HG03571 (cell line): ENCODE measurements around the gene MEIS1.

Experiments used
- ATAC-seq: cut with Tn5 transposase; IDR thresholded peaks from one replicate; pipeline ENCODE4 v1.9.1; 2021; ENCODE audit not compliant: unreplicated experiment

Gene MEIS1

DNA sequence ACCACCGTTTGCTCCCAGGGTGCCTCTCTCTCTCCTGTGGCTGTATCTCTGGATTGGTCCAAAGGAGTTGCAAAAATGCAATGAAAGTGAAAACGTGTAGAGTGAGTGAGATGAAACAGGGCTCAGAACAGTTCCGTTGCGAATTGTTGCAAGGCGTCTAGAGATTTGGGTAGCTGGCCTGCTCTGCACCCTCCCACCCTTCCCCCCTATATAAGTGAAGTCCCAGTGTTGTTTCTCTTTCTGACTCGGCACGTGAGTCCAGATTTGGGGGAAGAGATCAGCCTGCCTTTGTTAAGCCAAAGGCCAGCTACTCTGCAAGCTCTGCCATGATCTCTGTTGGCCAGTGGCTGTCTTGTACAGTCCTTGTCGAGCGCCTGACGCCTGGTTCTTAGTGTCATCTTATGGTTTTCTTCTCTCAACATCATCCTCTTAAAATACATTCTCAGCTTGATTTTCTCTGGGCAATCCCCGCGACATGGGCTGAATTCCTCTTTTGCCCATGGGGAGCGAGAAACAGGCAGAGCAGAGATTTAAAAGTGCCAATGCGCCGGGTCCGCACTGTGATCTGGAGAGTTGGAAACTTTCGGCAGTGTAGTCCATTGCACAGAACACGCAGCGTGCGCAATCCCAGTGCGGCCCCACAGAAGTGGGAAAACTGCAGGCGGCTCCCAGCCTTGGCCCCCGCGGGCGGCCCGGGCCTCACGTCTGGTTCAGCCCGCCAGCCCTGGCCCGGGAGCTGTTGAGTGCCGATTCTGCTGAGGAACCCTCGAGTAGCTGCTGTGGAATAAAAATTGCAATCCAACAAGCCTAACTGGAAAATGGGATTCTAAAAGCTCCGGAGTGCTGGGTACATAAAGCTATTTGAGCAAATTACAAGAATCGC is 9.3 kb downstream of the MEIS1 start:
- ATAC-seq, result no peak

DNA sequence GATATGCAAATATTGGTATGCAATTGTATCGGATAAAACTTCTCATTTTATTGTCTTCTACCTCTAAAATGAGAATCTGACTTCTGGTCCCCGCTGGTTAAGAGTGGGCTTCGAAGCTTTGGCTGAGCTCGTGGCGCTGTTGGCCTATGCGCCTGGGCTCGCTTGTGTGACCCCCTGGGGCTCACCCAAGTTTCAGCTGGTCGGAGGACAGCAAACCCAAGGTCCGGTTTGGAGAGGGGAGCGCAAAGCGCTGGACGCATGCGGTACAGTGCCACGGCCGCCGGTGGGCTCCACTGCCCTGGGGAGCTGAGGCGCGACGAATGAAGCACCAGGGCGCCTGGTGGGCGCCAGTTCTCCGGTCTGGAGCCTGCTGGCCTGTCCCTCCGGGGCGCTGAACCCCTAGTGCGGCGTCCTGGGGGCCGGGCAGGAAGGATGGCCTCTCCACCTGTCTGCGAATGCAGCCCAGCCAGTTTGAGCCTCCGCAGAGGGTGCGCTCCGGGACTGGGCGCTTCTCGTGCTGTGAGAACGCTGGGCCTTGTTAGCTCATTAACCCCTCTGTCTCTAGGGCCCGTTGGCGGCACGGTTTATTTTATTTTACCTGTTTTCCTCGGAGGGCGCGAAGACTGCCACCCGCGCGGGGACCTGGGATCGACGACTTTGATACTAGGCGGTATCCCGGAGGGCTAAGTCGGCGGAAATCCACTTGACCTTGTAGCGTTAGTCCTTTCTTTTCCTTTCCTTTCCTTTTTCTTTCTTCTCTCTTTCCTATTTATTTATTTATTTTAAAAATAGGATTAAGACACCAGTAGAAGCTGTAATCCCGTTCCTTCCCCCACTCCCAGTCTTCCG is 10.4 kb downstream of the MEIS1 start:
- ATAC-seq, result no peak

DNA sequence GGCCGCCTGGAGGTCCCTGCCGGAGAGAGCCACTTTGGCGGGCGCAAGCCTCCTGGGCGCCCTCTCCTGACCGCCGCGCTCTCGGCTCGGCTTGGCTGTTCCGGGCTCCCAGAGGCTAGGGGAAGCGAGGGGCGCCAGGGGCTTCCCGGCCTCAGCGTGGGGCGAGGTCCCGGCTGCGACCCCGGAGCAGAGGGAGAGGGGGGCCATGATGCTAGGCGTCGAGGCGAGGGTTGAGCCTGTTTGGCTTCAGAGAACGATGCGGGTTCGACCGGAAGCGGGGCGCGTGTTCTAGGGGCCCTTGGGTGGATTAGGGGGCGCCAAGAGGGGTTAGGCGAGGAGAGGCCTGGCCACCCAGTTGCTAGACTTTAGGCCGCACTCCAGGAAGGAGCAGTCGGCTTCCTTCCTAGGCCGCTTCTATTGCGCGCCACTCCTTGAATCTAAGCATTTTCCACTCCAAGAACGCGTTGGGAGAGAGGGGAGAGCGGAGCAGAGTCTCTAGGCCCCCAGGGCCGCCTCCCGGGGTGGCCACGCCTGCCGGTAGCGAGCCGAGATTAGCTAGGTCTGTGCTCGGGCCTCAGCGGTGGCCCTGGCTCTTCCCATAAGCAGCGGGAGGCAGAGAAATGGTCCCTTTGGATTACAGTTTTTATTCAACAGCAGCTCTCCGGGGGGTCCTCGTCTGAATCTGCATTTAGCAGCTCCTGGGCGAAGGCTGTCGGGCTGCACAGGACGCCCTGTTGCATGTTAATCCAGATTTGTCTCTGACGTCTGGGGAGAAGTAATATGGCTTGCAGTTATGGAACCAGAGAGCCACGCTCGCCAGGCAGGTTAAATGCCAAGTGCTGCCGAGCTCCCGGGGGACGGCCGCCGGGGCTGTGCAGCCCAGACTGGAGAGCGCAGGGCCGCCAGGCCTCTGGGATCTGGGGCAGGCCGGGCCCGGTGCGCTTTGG is 11.3 kb downstream of the MEIS1 start:
- ATAC-seq, result no peak

GRCh38 chr2:66446941-66447340 is 12.0 kb downstream of the MEIS1 start:
- ATAC-seq, result no peak

DNA sequence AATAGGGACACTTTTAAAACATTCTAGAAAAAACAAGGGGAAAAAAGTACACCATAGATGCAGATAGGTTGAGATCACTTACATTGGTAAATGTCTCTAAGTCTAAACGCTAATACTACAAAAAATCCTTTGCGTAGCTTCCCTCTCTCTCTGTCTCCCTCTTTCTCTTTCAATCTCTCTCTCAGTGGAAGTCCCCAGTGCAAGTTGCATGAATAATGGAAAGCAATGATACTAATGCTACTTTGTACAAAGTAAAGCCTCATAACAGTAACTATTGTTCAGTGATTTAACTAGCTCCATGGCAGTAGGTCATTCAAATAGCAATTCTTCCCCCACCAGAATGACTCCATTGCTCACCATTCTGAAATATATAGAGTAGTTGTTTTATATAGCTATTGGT is 12.8 kb downstream of the MEIS1 start:
- no peak for ATAC-seq

DNA sequence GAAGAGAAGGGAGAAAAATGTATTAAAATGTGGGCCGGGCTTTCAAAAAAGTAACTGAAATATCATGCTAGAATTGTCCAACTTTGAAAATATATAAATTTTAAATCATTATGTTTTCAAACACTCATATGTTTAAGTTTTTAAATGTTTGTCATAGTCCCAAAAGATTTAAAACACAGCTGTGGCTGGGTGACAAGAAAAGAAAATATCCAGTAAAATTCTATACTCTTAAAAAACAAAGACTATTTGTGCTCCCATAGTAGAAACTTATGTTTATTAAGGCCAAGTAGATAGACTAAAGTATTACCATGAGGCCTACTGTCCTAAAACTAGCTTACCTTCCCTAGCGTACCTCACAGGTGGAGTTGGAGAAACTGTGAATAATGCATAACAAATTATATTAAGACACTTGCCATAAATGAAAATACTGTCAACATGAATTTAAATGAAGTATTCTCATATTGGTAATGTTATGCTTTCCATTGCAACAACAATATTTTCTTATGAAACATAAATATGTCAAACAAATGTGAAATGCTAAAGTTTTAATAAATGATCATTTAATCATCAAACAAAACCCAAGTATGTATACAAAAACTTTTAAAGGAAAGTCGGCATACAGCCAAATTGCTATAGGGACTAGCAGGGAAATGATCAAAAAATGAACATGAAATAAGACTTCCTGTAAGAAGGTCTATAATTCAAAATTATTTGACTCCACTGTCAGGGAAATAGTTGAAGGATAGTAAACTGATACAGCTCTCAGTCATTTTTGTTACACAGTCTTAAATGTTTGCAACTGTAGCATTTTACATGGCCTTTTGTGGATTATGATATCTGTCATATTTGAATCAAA is 13.4 kb downstream of the MEIS1 start:
- no peak for ATAC-seq

DNA sequence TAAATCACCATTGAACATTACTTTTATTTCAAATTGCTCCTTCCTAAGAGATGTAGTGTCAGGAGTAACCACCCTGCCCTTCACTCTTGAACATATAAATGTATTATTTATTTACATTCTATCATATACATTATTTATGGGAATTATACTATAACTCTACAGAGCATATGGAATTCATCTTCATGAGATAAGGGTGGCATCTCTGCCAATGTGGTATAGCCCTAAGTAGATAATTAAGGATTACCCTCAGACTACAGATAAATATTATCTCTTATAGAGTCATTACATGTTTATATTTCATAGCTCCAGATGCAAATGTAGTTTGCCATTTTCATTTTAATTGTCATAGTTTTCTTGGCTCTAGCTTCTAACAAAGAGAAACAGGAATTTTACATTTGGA is 17.3 kb downstream of the MEIS1 start:
- no peak for ATAC-seq

GRCh38 chr2:66452917-66453316 is 18.0 kb downstream of the MEIS1 start:
- ATAC-seq, result no peak

DNA sequence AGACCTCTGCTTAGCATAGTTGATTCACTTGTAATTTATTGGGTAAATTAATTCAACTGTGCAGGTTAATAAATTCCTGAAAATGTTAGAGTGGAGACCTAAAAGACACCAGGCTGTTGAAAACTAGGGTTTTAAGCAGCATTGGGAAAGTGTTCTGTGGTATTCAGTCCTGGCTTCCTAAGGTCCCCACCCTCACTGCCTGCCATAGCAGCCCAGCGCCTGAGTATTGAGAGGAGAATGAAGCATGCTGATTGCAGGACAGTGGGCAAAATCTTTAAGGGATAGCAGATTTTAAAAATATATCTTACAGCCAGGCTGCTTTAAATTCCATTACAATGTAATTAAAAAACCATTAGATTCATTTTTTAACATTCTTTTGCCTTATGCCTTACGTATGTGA is 20.6 kb downstream of the MEIS1 start:
- ATAC-seq, result no peak

DNA sequence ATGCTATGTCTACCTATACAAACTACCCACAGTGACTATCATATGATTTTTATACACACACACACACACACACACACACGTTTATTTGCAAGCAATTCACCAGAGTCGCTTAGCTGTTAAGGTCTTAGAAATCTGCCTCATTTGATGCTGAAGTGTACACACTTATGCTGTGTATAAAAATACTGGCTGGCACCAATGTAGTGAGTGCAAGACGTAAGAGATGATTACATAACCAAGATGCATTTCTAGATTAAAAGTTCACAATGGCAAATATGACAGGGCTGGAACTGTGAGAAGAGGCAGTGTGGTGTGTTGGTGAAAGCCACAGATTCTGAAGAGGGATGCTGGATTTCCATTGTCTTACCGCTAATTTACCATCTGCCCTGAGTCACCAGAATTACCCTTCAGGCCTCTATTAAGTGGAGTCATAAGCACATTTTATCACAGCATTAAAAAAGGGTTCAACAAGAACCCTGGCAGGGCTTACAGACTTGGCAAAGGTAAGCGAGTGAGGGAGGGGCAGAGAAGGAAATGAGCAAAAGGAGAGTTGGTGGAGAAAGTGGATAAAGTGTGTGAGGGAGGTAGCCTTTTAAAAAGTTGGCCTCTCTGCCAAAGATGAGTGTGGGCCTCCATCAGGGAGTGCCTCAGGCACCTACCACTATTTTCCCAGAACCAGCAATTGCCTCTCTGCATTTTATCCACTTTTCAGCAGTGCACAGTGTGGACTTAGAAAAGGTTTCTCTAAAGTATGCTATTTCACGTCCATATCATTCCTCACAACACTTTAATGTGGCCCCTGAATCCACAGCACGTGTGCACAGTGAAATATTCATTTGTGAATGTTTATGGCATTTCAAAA is 21.5 kb downstream of the MEIS1 start:
- ATAC-seq, result no peak

DNA sequence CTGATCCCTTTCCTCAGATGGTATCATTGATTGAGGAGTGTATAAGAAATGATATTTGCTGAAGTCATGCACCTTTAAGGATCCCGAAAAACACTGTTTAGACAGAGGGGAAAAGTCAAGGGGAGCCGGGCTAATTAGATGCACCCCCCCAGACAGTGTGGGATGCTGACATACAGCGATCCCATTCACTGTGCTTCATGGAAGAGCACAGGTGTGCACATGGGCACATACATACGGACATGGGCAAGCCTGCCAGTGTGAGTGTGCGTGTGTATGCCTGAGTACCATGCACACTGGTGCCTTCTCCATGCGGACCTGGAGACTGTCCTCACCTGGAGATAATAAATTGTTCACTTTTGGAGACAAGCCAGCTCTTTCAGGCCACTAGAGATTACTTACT is 22.6 kb downstream of the MEIS1 start:
- ATAC-seq, result no peak

GRCh38 chr2:66460031-66460430 is 25.1 kb downstream of the MEIS1 start:
- no peak for ATAC-seq

- no peak for ATAC-seq
These were observed 26.2 kb downstream of the MEIS1 start for GRCh38 chr2:66461001-66461663.

- no peak for ATAC-seq
These were observed 27.0 kb downstream of the MEIS1 start for GRCh38 chr2:66461664-66462500.

GRCh38 chr2:66462501-66462825 is 27.5 kb downstream of the MEIS1 start:
- no peak for ATAC-seq

DNA sequence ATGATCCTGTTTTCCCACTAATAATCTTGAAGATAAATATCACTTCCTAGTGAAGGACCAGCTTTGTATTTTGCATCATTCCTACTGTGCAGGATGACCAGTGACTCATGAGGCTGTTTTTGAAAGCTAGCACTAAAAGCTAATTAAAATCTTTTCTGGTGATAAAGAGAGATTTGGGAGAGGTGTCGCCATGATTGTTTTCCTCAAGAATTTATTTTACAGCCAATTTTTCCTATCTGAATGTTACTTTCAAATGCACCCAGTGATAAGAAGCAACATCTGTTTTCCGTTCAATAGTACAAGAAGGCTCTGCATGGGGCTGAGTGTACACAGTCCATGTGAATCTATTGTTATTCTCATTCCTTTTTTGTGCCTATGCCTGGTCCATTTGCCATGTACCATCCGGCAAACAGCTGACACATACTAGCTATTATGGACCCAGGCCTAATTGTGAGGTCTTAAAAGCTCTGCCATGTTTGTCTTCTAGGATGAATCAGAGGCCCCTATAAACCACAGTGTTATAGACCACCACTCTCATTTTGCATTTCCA is 28.4 kb downstream of the MEIS1 start:
- ATAC-seq, result no peak

DNA sequence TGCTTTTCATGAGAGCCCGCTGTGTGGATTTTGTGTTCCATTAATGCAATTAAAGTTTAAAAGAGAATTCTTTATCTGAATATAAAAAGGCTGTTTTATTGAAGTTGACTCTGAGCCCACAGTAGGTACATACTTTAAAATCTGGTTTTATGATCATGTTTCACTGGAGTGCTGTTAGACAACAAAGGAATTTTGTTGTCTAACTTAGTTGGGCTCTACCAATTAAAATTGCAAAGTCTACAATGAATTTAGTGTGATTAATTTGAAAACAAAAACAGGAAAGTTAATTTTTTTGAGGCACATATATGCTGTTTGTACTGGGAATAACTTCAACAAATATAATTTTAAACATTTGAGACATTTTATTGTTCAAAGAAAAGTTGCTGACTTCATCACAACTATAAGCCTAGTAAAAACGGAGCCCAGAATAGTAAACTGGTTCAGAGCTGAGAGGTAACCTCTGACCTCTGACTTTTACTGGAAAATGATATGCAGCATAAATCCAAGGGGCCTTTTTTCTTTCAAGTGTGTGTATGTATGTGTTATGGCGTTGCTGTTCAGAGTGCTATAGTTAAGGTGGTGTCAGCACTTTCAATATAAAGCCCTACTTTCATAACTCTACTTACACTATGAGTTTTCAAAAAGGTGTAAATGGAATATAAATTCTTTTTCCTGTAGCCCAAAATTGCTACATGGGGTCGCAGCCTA is 30.2 kb downstream of the MEIS1 start:
- ATAC-seq, result no peak
